Body of pancreas (tissue), 4 donors: Measurements from ENCODE around the gene MAPK9.
"Not testable (repeated sequence)": the region's sequence is repeated elsewhere in the genome, so short reads cannot be mapped to it uniquely, and the experiment has no call there.

Experiments used
- CTCF ChIP-seq, 7 experiments: fragments of 450-650 bp in 4 of 7; fragments of 200-600 bp in 3 of 7; sonication (generic) in 3 of 7; IDR thresholded peaks; one replicate each; pipeline ENCODE4 v1.5.1; 2016 to 2019; ENCODE audit warnings: antibody characterized with exemption in 7 of 7
- POLR2A ChIP-seq, 3 donors: fragments of 450-650 bp; IDR thresholded peaks; one replicate each; pipeline ENCODE4 v1.6.1; 2016; ENCODE audit warnings: antibody characterized with exemption in 3 of 3, mild to moderate bottlenecking in 2 of 3

- not testable (repeated sequence) for TF ChIP-seq CTCF, POLR2A (IDR thresholded peaks at IDR 0.05)
Measured at GRCh38 chr5:180210077-180210476, 81.8 kb downstream of the MAPK9 start.
